Loucy (cell line): ENCODE measurements around the gene ARVCF.

Experiments
- EZH2phosphoT487 ChIP-seq: fragments of 200-600 bp; IDR thresholded peaks from 2 replicates; pipeline ENCODE4 v1.6.1; 2018; ENCODE audit warnings: antibody characterized with exemption, mild to moderate bottlenecking, moderate library complexity, borderline replicate concordance
- TF ChIP-seq, protein P1 (sequence below): fragments of 200-600 bp; sonication (generic); conservative IDR thresholded peaks from 2 replicates; pipeline ENCODE4 v1.5.1; 2014; ENCODE audit warnings: mild to moderate bottlenecking, antibody characterized with exemption, low read length

- TF ChIP-seq, protein P1, sequence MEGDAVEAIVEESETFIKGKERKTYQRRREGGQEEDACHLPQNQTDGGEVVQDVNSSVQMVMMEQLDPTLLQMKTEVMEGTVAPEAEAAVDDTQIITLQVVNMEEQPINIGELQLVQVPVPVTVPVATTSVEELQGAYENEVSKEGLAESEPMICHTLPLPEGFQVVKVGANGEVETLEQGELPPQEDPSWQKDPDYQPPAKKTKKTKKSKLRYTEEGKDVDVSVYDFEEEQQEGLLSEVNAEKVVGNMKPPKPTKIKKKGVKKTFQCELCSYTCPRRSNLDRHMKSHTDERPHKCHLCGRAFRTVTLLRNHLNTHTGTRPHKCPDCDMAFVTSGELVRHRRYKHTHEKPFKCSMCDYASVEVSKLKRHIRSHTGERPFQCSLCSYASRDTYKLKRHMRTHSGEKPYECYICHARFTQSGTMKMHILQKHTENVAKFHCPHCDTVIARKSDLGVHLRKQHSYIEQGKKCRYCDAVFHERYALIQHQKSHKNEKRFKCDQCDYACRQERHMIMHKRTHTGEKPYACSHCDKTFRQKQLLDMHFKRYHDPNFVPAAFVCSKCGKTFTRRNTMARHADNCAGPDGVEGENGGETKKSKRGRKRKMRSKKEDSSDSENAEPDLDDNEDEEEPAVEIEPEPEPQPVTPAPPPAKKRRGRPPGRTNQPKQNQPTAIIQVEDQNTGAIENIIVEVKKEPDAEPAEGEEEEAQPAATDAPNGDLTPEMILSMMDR: no peak
- TF ChIP-seq EZH2phosphoT487: no peak
These were observed 25.8 kb downstream of the ARVCF start for GRCh38 chr22:19990609-19991394.
